Esophagus muscularis mucosa (tissue), 4 donors: Measurements from ENCODE around the gene CYP19A1. TPM values are rescaled to one million over a fixed set of nuclear protein-coding genes. Genes with fewer than 3 reads are reported as not detected.

Experiments used
- DNase-seq: peaks from one replicate; pipeline ENCODE4 v3.0.0-alpha.2; 2017; ENCODE audit errors: extremely low spot score
- H3K27ac ChIP-seq, 4 donors: fragments of 200-600 bp; sonication (generic); replicated peaks in 1 of 4; 1 replicate in 3 of 4; 2 replicates in 1 of 4; pipeline ENCODE4 v1.5.1; 2016 to 2019; ENCODE audit warnings: mild to moderate bottlenecking in 1 of 4
- H3K27me3 ChIP-seq, 4 donors: fragments of 200-600 bp; sonication (generic); one replicate each; pipeline versions ENCODE4 v1.5.1 to v1.6.0; 2016 to 2019
- H3K36me3 ChIP-seq, 4 donors: fragments of 200-600 bp; sonication (generic); one replicate each; pipeline ENCODE4 v1.5.1; 2016 to 2019
- H3K4me1 ChIP-seq, 4 donors: fragments of 200-600 bp; sonication (generic); one replicate each; pipeline ENCODE4 v1.5.1; 2016 to 2019
- H3K4me3 ChIP-seq, 4 donors: fragments of 200-600 bp; sonication (generic); 1 replicate in 2 of 4; 2 replicates in 2 of 4; pipeline ENCODE4 v1.5.1; 2016 to 2019; ENCODE audit warnings: mild to moderate bottlenecking in 4 of 4, moderate library complexity in 1 of 4
- H3K9me3 ChIP-seq, 4 donors: fragments of 200-600 bp; sonication (generic); 1 replicate in 3 of 4; 2 replicates in 1 of 4; pipeline ENCODE4 v1.5.1; 2016 to 2019
- CTCF ChIP-seq, 3 experiments: fragments of 200-600 bp in 2 of 3; fragments of 450-650 bp in 1 of 3; sonication (generic) in 2 of 3; IDR thresholded peaks; one replicate each; pipeline ENCODE4 v1.5.1; 2017 to 2019; ENCODE audit warnings: antibody characterized with exemption in 3 of 3, mild to moderate bottlenecking in 2 of 3, moderate library complexity in 1 of 3
- EP300 ChIP-seq: sonication (generic); formaldehyde crosslinking; IDR thresholded peaks from one replicate; pipeline ENCODE4 v1.6.1; 2017; ENCODE audit warnings: antibody characterized with exemption
- POLR2A ChIP-seq: fragments of 450-650 bp; IDR thresholded peaks from one replicate; pipeline ENCODE4 v1.6.1; 2017; ENCODE audit warnings: antibody characterized with exemption, moderate library complexity, mild to moderate bottlenecking, low read depth
- POLR2AphosphoS5 ChIP-seq, 2 donors: sonication (generic); formaldehyde crosslinking; IDR thresholded peaks; one replicate each; pipeline ENCODE4 v1.6.1; 2017; ENCODE audit warnings: antibody characterized with exemption in 2 of 2
- WGBS: methylation state at CpG from one replicate; pipeline ENCODE4 v1.1.5; 2018; 5-methylcytosine and 5-hydroxymethylcytosine counted together
- intact Hi-C: fragments of 100-400 bp; cut with DNase I; formaldehyde crosslinking; loops from one replicate; pipeline ENCODE4 v1.15.1; 2023
- total RNA-seq, 4 donors: library from RNA; depleted of rRNA; stranded (reverse); fragments of >200 nt; gene quantifications; one replicate each; pipeline versions ENCODE4 v1.1.0 to v1.2.1, GENCODE V29; 2016

The CYP19A1 gene
- total RNA-seq, 4 donors from 2014 or later: 1.5 to 3.5 (median 2.1) TPM; not detected in 1

GRCh38 chr15:51172193-51172592 lies 166.2 kb downstream of the CYP19A1 start:
- Histone ChIP-seq H3K4me1 (peaks cover 17 to 25% (median 23%) of the 10 kb centered on the region in 4 donors), H3K4me3 (peak overlapping the region in 1 of 4 donors; percentile 3), H3K27ac (peak overlapping the region in 3 of 4 donors; percentile 15 to 48 (median 39)), H3K36me3 (no peaks in the 10 kb centered on the region), H3K9me3 (no peaks in the 10 kb centered on the region), H3K27me3 (no peaks in the 10 kb centered on the region)
- no peak for DNase-seq
- intact Hi-C loops: no loop called here
- TF ChIP-seq CTCF (IDR thresholded peaks at IDR 0.05): no peak
- TF ChIP-seq EP300: no peak
- TF ChIP-seq POLR2AphosphoS5 (IDR thresholded peaks at IDR 0.05): no peak
- no peak for TF ChIP-seq POLR2A
- 1% methylated on average over 3 of the region's 3 CpGs for WGBS

GRCh38 chr15:51171634-51171932 lies 166.8 kb downstream of the CYP19A1 start:
- H3K27me3 ChIP-seq: no peaks in the 10 kb centered on the region
- intact Hi-C loops: no loop called here
- DNase-seq: peak; percentile 88
- H3K27ac ChIP-seq: peak overlapping the region in 2 of 4 donors; percentile 39 to 48
- TF ChIP-seq EP300 (no peak), POLR2AphosphoS5 (IDR thresholded peaks at IDR 0.05) (no peak), POLR2A (no peak), CTCF (IDR thresholded peaks at IDR 0.05) (no peak)
- H3K4me1 ChIP-seq: peaks cover 17 to 25% (median 23%) of the 10 kb centered on the region in 4 donors
- 36% methylated on average over 2 of the region's 3 CpGs for WGBS
- no peak overlapping the region for H3K4me3 ChIP-seq
- H3K9me3 ChIP-seq: no peaks in the 10 kb centered on the region
- no peaks in the 10 kb centered on the region for H3K36me3 ChIP-seq

- Histone ChIP-seq H3K9me3 (no peaks in the 10 kb centered on the region), H3K27me3 (no peaks in the 10 kb centered on the region), H3K36me3 (no peaks in the 10 kb centered on the region), H3K4me1 (peaks cover 17 to 25% (median 23%) of the 10 kb centered on the region in 4 donors), H3K4me3 (no peak overlapping the region), H3K27ac (peak overlapping the region in 1 of 4 donors; percentile 48)
- WGBS: 65% methylated on average over 11 of the region's 11 CpGs
- DNase-seq: peak; percentile 75
- intact Hi-C loops: no loop called here
- TF ChIP-seq CTCF (IDR thresholded peaks at IDR 0.05) (no peak), EP300 (no peak), POLR2AphosphoS5 (IDR thresholded peaks at IDR 0.05) (no peak), POLR2A (no peak)
Measured at GRCh38 chr15:51170882-51171633, 167.3 kb downstream of the CYP19A1 start.

- intact Hi-C loops: loop anchor here (10.0 kb wide), 1 partner anchor 106 kb away; no protein-coding TSS in a partner anchor
- H3K4me1 ChIP-seq: peaks cover 17 to 27% (median 25%) of the 10 kb centered on the region in 4 donors
Measured at GRCh38 chr15:51168700-51169099, 169.7 kb downstream of the CYP19A1 start.

More at GRCh38 chr15:51168700-51169099, 169.7 kb downstream of the CYP19A1 start:
- H3K27ac ChIP-seq: no peak overlapping the region
- no peak for TF ChIP-seq POLR2AphosphoS5 (IDR thresholded peaks at IDR 0.05)
- no peak for TF ChIP-seq POLR2A
- no peak for TF ChIP-seq CTCF (IDR thresholded peaks at IDR 0.05)
- no peak for TF ChIP-seq EP300
- H3K27me3 ChIP-seq: no peaks in the 10 kb centered on the region
- no peak for DNase-seq
- H3K4me3 ChIP-seq: no peak overlapping the region
- H3K9me3 ChIP-seq: no peaks in the 10 kb centered on the region
- no peaks in the 10 kb centered on the region for H3K36me3 ChIP-seq
